Measurements from ENCODE around the gene RBMS1.

DNA sequence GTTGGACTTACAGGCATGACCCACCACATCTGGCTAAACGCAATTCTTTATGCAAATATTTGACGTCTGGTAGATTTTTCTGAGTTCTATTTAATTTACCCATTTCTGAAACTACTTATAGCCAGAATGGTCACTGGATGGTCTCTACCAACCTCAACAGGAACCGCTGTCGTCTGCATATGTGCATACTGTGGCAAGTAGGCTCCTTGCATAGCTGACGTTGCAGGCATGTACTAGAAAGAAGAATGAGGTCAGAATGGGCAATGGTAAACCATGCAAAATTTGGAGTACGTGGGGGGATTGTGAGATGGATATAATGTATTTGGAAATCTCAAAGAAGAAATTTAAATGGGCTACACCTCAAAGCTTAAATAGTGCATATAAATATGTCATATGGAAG is 216.5 kb downstream of the RBMS1 start:
- TF ChIP-seq, protein P1, sequence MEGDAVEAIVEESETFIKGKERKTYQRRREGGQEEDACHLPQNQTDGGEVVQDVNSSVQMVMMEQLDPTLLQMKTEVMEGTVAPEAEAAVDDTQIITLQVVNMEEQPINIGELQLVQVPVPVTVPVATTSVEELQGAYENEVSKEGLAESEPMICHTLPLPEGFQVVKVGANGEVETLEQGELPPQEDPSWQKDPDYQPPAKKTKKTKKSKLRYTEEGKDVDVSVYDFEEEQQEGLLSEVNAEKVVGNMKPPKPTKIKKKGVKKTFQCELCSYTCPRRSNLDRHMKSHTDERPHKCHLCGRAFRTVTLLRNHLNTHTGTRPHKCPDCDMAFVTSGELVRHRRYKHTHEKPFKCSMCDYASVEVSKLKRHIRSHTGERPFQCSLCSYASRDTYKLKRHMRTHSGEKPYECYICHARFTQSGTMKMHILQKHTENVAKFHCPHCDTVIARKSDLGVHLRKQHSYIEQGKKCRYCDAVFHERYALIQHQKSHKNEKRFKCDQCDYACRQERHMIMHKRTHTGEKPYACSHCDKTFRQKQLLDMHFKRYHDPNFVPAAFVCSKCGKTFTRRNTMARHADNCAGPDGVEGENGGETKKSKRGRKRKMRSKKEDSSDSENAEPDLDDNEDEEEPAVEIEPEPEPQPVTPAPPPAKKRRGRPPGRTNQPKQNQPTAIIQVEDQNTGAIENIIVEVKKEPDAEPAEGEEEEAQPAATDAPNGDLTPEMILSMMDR (conservative IDR thresholded peaks at IDR 0.05; ENCODE audit: low read length) = no peak
- no peak for TF ChIP-seq EZH2phosphoT487 (IDR thresholded peaks at IDR 0.05; ENCODE audit: borderline replicate concordance)
